ENCODE results near the gene TMED9. TPM values are rescaled to one million over a fixed set of nuclear protein-coding genes. Genes with fewer than 3 reads are reported as not detected.

TMED9 gene
- total RNA-seq, 1 experiment from 2014 or later: 133 TPM

DNA sequence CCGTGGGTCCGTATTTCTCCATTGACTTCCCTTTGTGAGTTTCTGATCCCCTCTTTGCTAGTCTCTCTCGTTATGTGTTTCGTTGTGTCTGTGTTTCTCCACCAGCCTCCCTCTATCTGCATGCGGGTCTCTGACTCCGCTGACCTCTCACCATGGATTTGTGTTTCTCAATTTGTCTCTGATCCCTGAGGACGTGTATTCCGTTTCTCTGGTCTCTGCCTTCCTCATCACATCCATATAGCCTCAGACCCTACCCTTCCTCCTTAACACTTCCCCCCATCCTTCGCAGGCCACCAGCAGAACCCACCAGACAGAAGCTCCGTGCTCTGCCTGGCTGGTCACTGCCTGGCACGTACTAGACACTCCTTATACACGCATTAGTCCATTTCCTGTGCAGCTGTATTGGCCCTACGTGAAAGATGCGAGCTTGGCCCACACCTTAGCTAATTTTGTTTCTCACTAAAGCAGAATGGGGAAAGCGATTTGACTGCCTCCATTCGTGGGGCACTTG is 8.6 kb downstream of the TMED9 start:
- no peak for TF ChIP-seq ZFX (IDR thresholded peaks at IDR 0.05)
- TF ChIP-seq EZH2 (IDR thresholded peaks at IDR 0.05): no peak
- no peak for TF ChIP-seq EZH2phosphoT487 (IDR thresholded peaks at IDR 0.05; ENCODE audit: borderline replicate concordance)
- TF ChIP-seq, protein P1, sequence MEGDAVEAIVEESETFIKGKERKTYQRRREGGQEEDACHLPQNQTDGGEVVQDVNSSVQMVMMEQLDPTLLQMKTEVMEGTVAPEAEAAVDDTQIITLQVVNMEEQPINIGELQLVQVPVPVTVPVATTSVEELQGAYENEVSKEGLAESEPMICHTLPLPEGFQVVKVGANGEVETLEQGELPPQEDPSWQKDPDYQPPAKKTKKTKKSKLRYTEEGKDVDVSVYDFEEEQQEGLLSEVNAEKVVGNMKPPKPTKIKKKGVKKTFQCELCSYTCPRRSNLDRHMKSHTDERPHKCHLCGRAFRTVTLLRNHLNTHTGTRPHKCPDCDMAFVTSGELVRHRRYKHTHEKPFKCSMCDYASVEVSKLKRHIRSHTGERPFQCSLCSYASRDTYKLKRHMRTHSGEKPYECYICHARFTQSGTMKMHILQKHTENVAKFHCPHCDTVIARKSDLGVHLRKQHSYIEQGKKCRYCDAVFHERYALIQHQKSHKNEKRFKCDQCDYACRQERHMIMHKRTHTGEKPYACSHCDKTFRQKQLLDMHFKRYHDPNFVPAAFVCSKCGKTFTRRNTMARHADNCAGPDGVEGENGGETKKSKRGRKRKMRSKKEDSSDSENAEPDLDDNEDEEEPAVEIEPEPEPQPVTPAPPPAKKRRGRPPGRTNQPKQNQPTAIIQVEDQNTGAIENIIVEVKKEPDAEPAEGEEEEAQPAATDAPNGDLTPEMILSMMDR (IDR thresholded peaks at IDR 0.05 in 2 of 3, conservative IDR thresholded peaks at IDR 0.05 in 1 of 3; ENCODE audit: borderline replicate concordance in 1 of 3, insufficient read depth in 1 of 3, low read depth in 2 of 3, low read length in 2 of 3): no peak
- TF ChIP-seq ZBTB33 (IDR thresholded peaks at IDR 0.05; ENCODE audit: extremely low read depth, insufficient replicate concordance, low read length): no peak
- TF ChIP-seq ELF1 (IDR thresholded peaks at IDR 0.05; ENCODE audit: borderline replicate concordance, low read depth): no peak
- DNase-seq (ENCODE audit: low read depth, low spot score): no peak
- RAD21 ChIA-PET (ENCODE audit: low non-redundant PET in 1 of 2, low total read pairs in 2 of 2, uncharacterized antibody in 2 of 2, unreplicated experiment in 2 of 2): no interaction called here
- no TSS peak for BruUV-seq (replicated peaks)
- POLR2A ChIA-PET: interaction anchor here (0.8 kb wide), 1 partner anchor 103 kb away, joined by 3 read pairs; the partner anchor contains the start of gene PDLIM7
- Histone ChIP-seq H3K4me1 (ENCODE audit: control insufficient read depth in 1 of 2, insufficient read depth in 2 of 2, low read length in 2 of 2) (peaks cover 21 to 42% of the 10 kb centered on the region in 2 experiments), H3K9ac (ENCODE audit: low read length) (peak overlapping the region; percentile 84), H3K27ac (ENCODE audit: low read depth, low read length) (peak overlapping the region; percentile 76), H3K27me3 (ENCODE audit: insufficient read depth, low read length) (no peaks in the 10 kb centered on the region), H3K9me3 (ENCODE audit: control insufficient read depth in 1 of 2, insufficient read depth in 1 of 2, low read depth in 1 of 2, low read length in 2 of 2) (no peaks in the 10 kb centered on the region), H3K9me2 (ENCODE audit: insufficient read depth) (no peaks in the 10 kb centered on the region), H3K4me2 (ENCODE audit: low read length) (peak overlapping the region; percentile 87), H2AFZ (ENCODE audit: low read depth, low read length, poor library complexity, severe bottlenecking) (no peak overlapping the region), H3K36me3 (ENCODE audit: control insufficient read depth in 1 of 2, insufficient read depth in 2 of 2, low read length in 2 of 2) (peaks cover 1 to 6% of the 10 kb centered on the region in 2 experiments; a peak in 2 of 4 replicates), H4K20me1 (ENCODE audit: insufficient read depth) (no peaks in the 10 kb centered on the region), H3K4me3 (replicated peaks in 1 of 2; ENCODE audit: low read depth in 1 of 2, low read length in 2 of 2) (peak overlapping the region; percentile 88 to 90), H3K79me2 (ENCODE audit: insufficient read depth, low read length) (peaks cover 21% of the 10 kb centered on the region)
- intact Hi-C loops (cut with micrococcal nuclease): loop anchor here (2.0 to 5.0 kb wide), 5 partner anchors 40 to 552 kb away; partner anchors contain the start of genes DDX41, NHP2 and PDLIM7
- CTCF ChIA-PET: no interaction called here
- no peak for ATAC-seq
